GM15510 (cell line): ENCODE results near the gene GMCL2.

ENCODE experiments used
- POLR2A ChIP-seq: IDR thresholded peaks from 3 replicates; pipeline ENCODE4 v1.6.1; 2011; ENCODE audit warnings: borderline replicate concordance; ENCODE audit not compliant: insufficient read length; ENCODE audit errors: extremely low read depth

Gene GMCL2, protein sequence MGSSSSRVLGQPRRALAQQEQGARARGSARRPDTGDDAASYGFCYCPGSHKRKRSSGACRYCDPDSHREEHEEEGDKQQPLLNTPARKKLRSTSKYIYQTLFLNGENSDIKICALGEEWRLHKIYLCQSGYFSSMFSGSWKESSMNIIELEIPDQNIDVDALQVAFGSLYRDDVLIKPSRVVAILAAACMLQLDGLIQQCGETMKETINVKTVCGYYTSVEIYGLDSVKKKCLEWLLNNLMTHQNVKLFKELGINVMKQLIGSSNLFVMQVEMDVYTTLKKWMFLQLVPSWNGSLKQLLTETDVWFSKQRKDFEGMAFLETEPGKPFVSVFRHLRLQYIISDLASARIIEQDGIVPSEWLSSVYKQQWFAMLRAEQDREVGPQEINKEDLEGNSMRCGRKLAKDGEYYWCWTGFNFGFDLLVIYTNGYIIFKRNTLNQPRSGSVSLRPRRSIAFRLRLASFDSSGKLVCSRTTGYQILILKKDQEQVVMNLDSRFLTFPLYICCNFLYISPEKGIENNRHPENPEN

DNA sequence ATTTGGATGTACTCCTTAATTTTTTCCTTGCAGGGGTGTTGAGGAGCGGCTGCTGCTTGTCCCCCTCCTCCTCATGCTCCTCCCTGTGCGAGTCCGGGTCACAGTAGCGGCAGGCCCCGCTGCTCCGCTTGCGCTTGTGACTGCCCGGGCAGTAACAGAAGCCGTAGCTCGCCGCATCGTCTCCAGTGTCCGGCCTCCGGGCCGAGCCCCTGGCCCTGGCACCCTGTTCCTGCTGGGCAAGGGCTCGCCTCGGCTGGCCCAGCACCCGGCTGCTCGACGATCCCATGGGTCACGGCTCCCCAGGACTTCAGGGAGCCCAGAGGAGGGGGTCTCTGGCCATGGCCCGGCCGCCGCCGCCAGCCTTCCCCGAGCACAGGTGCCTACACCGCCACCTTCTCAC, at the start of gene GMCL2:
Gene GMCL2 (minus strand): TSS at position 358 of the 400 bp plus-strand sequence. CDS start 72 bp downstream, at position 286.
- no peak for TF ChIP-seq POLR2A

GRCh38 chr5:178236679-178237078, 49.5 kb upstream of the GMCL2 start:
- no peak for TF ChIP-seq POLR2A

DNA sequence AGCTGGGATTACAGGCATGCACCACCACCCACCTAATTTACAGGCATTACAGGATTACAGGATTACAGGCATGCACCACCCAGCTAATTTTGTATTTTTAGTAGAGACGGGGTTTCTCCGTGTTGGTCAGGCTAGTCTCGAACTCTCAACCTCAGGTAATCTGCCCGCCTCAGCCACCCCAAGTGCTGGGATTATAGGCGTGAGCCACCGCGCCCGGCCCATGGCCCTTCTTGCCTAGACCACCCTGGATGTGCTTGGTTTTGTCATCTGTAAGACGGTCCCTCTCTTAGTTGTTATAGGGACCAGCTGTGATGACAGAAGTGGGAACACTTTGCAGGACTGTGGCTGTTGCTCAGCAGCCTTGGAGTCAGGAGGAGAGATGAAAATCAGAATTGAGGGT, 49.0 kb upstream of the GMCL2 start:
- TF ChIP-seq POLR2A: no peak

GRCh38 chr5:178235588-178235974, 48.4 kb upstream of the GMCL2 start:
- no peak for TF ChIP-seq POLR2A

DNA sequence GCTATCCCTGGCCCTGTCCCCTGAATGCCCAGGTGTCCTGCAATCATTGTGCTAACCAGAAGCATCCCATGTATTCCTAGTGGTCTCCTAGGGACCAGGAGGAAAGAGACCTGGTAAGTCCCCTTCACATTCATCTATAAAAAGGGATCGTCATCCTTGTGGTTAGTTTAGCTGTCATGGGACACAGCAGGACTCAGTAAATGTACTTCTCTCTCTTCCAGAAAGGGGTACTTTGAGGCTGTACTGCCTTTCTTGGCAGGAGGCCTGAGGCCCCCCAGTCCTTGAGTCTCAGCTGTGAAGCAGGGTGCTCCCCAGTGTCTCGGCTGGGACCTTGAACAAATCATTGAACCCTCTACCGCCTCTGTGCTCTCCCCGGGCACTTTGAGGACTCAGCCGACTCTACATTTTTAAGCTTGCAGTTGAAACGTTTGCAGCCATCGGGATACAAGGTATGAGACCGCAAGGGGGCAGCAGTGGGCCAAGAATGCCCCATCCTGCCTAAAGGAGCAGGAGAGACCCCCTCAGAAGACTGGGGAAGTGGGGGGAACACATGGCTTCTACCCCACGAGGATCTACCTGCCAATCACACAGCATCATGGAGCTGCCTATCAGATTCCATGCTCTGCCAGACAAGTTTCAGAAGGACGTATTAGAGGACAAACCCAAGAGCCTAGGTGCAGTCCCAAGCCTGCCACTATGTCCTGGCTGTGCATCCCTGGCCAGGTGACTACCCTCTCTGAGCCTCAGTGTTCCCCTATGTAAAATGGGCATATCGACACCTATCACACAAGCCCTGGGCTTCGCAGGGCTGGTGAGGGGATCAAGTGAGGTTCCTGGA, 47.8 kb upstream of the GMCL2 start:
- no peak for TF ChIP-seq POLR2A

DNA sequence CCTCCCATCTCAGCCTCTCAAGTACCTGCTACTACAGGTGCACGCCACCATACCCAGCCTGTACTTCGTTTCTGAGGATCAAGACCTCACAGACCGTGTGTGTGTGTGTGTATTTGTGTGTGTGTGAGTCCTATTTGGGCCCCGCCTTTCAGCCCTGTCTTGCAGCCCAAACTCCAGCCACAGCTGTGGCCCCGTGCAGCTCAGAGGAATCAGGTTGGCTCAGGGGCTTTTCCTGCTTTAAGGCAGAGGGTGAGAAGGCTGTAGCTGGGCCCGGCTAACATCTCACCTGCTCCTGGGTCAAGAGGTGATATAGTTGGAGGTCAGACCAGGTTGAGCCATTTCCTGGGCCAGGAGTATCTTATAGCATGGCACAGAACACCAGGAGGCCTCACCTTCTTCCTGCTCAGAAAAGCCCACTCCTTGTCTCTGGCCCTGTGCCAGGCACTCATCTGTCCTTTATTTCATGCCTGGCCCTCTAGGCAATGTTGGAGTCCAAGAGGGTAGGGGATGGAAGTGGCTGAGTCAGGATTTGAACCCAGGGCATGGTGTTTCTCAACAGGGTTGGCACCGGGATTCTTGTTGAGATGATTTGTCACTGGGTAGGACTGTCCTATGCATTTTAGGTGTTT, 47.1 kb upstream of the GMCL2 start:
- no peak for TF ChIP-seq POLR2A

DNA sequence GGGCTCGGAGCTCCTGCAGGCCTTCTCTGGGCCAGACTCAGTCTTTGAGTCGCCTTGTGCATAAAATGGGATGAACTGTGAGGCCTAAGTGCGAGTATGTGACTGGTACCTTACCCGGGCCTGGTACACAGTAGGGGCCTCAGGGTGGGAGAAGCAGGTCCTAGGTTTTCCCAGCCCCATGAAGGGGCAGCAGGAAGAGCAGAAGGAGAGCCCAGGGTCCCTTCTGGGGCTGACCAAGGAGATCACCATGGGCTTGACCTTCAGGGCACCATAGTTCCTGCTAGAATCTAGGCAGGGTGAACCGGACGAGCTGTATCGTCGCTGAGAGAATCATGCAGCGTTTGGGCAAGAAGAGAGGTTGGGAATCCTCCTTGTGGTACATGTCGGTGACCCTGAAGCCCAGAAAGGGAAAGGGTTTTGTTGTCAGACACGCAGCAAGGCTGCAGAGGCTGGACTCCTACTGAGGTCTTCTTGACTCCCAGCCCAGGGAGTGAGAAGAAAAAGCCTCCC, 45.8 kb upstream of the GMCL2 start:
- TF ChIP-seq POLR2A: no peak

GRCh38 chr5:178232124-178232919, 45.2 kb upstream of the GMCL2 start, which contains the start of gene PHYKPL:
PHYKPL (minus strand) TSS chr5:178232802; CDS start chr5:178232550, 252 bp downstream.
- peak; percentile 76 for TF ChIP-seq POLR2A

DNA sequence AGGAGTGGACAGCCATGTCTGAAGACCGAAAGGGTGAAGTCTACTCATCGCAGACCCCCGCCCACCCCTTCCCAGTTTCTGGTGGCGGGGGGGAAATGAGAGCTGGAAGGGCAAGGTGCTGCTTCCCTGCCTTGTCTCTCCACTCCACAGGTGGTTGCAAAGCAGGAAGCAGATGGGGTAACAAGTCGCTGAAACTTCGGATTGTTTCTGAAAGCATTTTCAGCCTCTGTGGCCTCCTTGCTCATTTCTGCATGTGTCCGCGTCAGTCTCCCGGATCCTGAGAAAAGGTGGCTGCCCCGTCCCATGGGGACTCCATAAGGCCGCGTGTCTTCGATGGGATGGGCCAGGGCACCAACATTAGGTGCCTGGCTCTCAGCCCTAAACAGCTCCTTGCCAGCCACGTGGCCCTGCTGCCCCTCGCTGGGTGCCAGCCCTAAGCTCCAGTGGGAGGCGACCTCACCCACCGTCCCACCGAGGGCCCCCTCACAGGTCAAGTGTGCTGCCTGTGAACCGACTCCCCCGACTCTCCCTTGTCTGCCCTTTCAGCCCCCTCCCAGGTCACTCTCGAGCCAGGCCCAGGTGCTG, 44.5 kb upstream of the GMCL2 start:
- TF ChIP-seq POLR2A: peak; percentile 14

GRCh38 chr5:178230879-178231538, 43.8 kb upstream of the GMCL2 start:
- no peak for TF ChIP-seq POLR2A

GRCh38 chr5:178229861-178230260, 42.7 kb upstream of the GMCL2 start:
- TF ChIP-seq POLR2A: no peak

- TF ChIP-seq POLR2A: no peak
These were observed 41.4 kb upstream of the GMCL2 start for GRCh38 chr5:178228609-178229008.

DNA sequence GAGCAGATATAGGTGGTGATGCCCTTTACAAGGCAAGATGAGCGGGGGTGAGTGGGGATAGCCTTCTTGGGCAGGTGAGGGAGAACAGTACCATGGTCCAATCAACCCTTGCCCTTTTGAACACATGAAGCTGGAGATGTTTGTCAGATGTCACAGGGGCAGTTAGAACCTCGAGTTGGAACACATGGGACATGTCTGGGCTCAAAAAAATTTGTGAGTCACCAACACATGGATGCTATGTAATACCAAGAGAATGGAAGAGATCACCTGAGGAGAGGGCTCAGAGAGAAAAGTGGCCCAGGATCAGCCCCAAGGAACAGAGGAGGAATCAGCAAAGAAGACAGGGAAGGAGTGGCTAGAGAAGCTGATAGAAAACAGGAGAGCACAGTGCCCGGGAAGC, 40.8 kb upstream of the GMCL2 start:
- no peak for TF ChIP-seq POLR2A
